Activated naive CD4-positive, alpha-beta T cell treated with anti-CD3 and anti-CD28 coated beads, Interleukin-2, amount 10 ng/mL, durations not matched to agents 7 days and 5 days (primary cell): ENCODE data around the gene N4BP2L2.

Experiments used
- CTCF ChIA-PET: fragments of 350-600 bp; sonication (Branson Sonifier 250); formaldehyde crosslinking; loops from one replicate; lab custom pipeline; 2021; ENCODE audit warnings: antibody characterized with exemption; lab: Charles Lee
- DNase-seq: peaks from one replicate; pipeline ENCODE4 v3.0.0-alpha.2; 2020
- H3K27ac Mint-ChIP-seq: one replicate; pipeline ENCODE4 v1.8.0; 2021; ENCODE audit warnings: mild to moderate bottlenecking, moderate library complexity, mixed read lengths
- H3K27me3 Mint-ChIP-seq: one replicate; pipeline ENCODE4 v1.8.0; 2021; ENCODE audit warnings: mild to moderate bottlenecking, mixed read lengths
- H3K36me3 Mint-ChIP-seq: one replicate; pipeline ENCODE4 v1.8.0; 2021; ENCODE audit warnings: mixed read lengths
- H3K4me1 Mint-ChIP-seq: one replicate; pipeline ENCODE4 v1.8.0; 2021; ENCODE audit warnings: mixed read lengths
- H3K4me3 Mint-ChIP-seq: one replicate; pipeline ENCODE4 v1.8.0; 2021; ENCODE audit warnings: mild to moderate bottlenecking, moderate library complexity, mixed read lengths
- H3K9me3 Mint-ChIP-seq: one replicate; pipeline ENCODE4 v1.8.0; 2021; ENCODE audit warnings: mixed read lengths

The N4BP2L2 gene

DNA sequence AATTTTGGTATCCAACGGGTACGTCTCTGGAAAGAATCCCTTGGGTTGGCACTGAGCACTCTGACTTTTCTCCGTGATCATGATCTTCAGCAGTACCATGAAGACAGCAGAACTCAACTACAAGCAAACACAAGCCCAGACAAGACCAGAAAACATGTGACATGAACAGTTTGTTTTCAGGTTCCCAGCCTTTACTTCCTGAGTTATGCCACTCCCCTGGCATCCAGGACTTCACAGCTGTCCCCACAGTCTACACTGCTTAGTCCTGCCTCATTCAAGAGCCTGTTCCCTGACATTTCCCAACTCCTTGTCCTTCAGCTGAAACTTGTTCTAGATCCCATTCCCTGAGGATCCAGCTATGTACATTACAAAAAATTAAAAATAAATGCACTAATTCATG, 105.7 kb downstream of the N4BP2L2 start:
- no peak overlapping the region for H3K4me3 Mint-ChIP-seq
- no peak for DNase-seq
- peaks cover 31% of the 10 kb centered on the region for H3K4me1 Mint-ChIP-seq
- no peak overlapping the region for H3K27ac Mint-ChIP-seq
- no peaks in the 10 kb centered on the region for H3K9me3 Mint-ChIP-seq
- peaks cover 1% of the 10 kb centered on the region for H3K36me3 Mint-ChIP-seq
- H3K27me3 Mint-ChIP-seq = no peaks in the 10 kb centered on the region
- CTCF ChIA-PET = interaction anchor here (1.2 kb wide), 1 partner anchor 13 kb away, joined by 3 read pairs; no protein-coding TSS in a partner anchor

DNA sequence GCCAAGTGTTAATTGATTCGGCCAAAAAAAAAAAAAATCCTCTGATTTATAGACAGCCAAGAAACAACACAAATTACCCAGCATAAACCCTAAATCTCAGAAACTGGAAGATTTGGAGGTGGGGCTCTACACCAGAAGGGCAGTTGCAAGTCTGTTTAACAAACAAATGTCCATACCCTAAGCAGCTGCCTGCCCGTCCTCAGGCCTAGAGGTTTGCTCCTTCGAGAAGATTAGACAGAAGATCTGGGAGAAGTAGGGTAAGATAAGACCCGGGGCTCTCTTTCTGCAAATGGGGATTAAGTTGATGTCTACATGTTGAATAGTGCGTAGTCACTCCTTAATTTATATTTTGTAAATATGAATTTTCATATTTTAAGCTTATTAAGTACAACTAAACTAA, 107.2 kb downstream of the N4BP2L2 start:
- Mint-ChIP-seq H3K27me3 (no peaks in the 10 kb centered on the region), H3K27ac (no peak overlapping the region)
- CTCF ChIA-PET = interaction anchor here (0.7 kb wide), 1 partner anchor 17 kb away, joined by 3 read pairs; no protein-coding TSS in a partner anchor

DNA sequence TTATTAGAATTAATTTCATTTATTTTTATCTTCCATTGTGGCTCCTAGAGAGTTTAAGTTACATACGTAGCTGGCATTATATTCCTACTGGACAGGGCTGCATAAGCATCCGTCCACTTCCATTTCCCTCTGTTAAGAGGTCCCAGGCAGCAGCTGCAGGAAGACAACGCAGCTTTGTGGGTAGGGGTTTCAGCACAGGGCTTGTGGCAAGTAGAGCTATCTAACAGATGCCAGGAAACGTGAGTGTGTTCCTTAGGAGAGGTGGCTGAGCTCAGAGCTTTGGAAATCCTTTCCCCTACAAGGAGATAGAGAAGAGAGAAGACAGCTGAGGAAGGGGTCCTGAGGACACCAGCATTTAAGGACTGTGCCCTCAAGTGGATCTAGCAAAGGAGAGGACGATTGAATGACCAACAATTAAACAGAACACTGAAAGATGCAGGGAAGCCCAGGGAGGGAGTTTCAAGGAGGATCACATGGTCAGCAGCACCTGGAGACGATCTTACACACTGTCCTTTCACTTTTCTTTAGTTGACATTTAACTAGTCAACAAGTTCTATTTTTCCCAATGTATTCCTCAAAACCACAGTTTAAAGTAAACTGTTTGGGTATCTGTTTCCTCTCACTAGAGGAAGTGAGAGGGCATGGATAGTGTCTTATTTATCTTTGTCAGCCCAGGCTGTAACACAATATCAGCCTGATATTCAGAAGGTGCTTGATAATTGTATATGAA, 108.4 kb downstream of the N4BP2L2 start:
- CTCF ChIA-PET = no interaction called here
- no peaks in the 10 kb centered on the region for H3K27me3 Mint-ChIP-seq
- no peaks in the 10 kb centered on the region for H3K9me3 Mint-ChIP-seq
- H3K36me3 Mint-ChIP-seq = peaks cover 14% of the 10 kb centered on the region
- no peak overlapping the region for H3K4me3 Mint-ChIP-seq
- H3K4me1 Mint-ChIP-seq = peaks cover 38% of the 10 kb centered on the region
- H3K27ac Mint-ChIP-seq = no peak overlapping the region
- DNase-seq = no peak

More for the DNA sequence above, 107.2 kb downstream of the N4BP2L2 start:
- peaks cover 31% of the 10 kb centered on the region for H3K4me1 Mint-ChIP-seq
- no peak for DNase-seq
- peaks cover 7% of the 10 kb centered on the region for H3K36me3 Mint-ChIP-seq
- no peaks in the 10 kb centered on the region for H3K9me3 Mint-ChIP-seq
- H3K4me3 Mint-ChIP-seq = no peak overlapping the region

GRCh38 chr13:32429433-32429909, 109.1 kb downstream of the N4BP2L2 start:
- H3K27ac Mint-ChIP-seq = no peak overlapping the region

DNA sequence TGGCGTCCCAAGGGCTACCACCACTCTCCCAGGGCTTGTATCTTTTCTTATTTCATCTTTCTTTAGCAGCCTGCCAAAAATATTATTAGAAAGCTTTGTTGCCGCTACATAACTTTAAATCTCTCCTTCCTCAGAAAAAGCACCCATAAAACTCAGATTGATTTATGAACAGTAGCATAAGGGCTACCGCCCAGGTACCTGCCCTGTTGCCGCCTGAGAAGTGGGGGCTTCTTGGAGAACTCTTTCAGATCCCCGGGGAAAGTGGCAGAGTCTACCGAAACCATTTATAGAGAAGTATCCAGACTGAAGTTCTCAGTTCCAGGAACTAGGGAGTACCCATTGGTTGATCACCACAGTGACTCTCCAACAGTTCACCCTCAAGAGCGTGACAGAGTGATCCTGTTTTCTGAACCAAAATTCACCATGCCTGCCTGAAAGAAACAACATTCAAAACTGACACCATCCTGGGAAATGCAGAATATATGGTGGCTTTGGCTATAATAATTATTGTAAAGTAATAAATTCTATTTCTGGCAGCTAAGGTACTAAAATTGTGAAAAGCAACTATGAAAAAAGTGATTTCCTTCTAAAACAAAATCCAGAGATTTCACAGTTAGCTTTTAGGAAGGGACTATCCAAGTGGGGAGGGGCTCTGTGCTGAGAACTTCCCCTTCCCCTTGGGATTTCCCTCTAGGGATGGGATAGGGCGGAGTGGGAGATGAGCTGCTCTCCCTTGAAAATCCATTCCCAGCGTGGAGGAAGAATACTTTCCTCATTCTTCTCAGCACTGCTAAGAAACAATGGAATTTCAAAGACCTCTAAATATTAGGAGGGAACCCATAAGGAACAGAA, 109.8 kb downstream of the N4BP2L2 start:
- Mint-ChIP-seq H3K4me1 (peaks cover 47% of the 10 kb centered on the region), H3K27me3 (no peaks in the 10 kb centered on the region), H3K36me3 (peaks cover 23% of the 10 kb centered on the region), H3K9me3 (no peaks in the 10 kb centered on the region), H3K27ac (peak overlapping the region; percentile 98), H3K4me3 (peak overlapping the region; percentile 92)
- no peak for DNase-seq
- CTCF ChIA-PET = interaction anchor here (0.8 to 1.2 kb wide), 7 partner anchors 13 to 589 kb away, joined by 3 to 4 read pairs (median 3); partner anchors contain the start of genes BRCA2 and ZAR1L

More at GRCh38 chr13:32429433-32429909, 109.1 kb downstream of the N4BP2L2 start:
- H3K27me3 Mint-ChIP-seq = no peaks in the 10 kb centered on the region
- peaks cover 40% of the 10 kb centered on the region for H3K4me1 Mint-ChIP-seq
- no peak for DNase-seq
- H3K36me3 Mint-ChIP-seq = peaks cover 17% of the 10 kb centered on the region
- no peak overlapping the region for H3K4me3 Mint-ChIP-seq
- no peaks in the 10 kb centered on the region for H3K9me3 Mint-ChIP-seq
- CTCF ChIA-PET = interaction anchor here (0.9 to 1.1 kb wide), 3 partner anchors 13 to 221 kb away, joined by 3 read pairs; no protein-coding TSS in a partner anchor

GRCh38 chr13:32427852-32428580, 110.6 kb downstream of the N4BP2L2 start, which contains the start of gene N4BP2L1:
Gene N4BP2L1, minus strand, starts transcription at chr13:32428130. Its CDS starts 48 bp downstream, at chr13:32428082.
- peak within 1 kb of the TSS; percentile 95 for H3K4me3 Mint-ChIP-seq
- H3K4me1 Mint-ChIP-seq = peaks cover 50% of the 10 kb centered on the region
- peak; percentile 91 for DNase-seq
- H3K27me3 Mint-ChIP-seq = no peaks in the 10 kb centered on the region
- H3K9me3 Mint-ChIP-seq = no peaks in the 10 kb centered on the region
- H3K36me3 Mint-ChIP-seq = peaks cover 30% of the 10 kb centered on the region
- H3K27ac Mint-ChIP-seq = peak within 1 kb of the TSS; percentile 99
- CTCF ChIA-PET = interaction anchor here (0.8 to 1.2 kb wide), 5 partner anchors 21 to 590 kb away, joined by 3 to 4 read pairs (median 3); partner anchors contain the start of genes BRCA2 and ZAR1L

DNA sequence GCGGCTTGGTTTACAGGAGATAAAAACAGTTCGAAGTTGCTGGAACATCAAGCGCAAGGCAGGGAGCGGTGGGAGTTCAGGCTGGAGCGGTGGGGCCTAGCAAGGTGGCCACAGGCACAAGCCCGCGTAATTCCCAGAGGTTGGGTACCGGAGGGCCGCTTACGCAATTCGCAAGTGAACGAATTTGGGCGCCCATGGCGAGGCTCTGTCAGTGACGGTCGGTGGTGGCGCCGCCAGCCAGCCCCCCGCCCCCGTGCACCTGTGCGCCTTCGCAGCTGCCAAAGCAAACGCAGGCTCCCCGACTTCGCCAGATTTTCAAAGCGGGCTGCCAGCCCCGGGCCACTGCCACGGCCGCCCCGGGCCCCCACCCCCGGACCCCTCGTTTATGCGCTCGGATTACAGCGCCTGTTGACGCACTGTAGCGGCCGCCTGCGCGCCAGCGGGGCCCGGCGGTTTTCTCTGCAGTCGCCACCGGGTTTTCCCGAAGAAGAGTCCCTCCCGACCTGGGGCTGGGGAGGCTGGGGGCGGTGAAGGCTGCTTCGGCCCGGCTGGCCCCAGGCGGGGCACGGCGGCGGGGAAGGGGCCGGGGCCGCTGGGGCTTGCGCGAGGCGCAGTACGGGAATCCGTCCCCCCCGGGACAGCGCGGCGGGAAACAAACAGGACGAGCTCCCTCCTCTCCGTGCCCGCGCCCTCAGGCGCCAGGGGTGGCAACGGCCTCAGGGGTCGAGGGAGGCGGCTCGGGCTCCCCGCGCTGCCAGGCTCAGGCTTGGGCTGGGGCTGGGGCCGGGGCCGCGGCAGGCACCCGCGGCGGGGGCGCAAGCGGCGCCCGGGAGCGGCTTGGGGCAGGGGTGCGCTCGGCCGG, 111.4 kb downstream of the N4BP2L2 start:
- peaks cover 2% of the 10 kb centered on the region for H3K9me3 Mint-ChIP-seq
- peaks cover 42% of the 10 kb centered on the region for H3K4me1 Mint-ChIP-seq
- CTCF ChIA-PET = interaction anchor here (1.0 to 1.8 kb wide), 5 partner anchors 18 to 591 kb away, joined by 3 to 4 read pairs (median 3); partner anchors contain the start of genes BRCA2 and ZAR1L
- DNase-seq = peak; percentile 75
- no peaks in the 10 kb centered on the region for H3K27me3 Mint-ChIP-seq
- peaks cover 38% of the 10 kb centered on the region for H3K36me3 Mint-ChIP-seq
- peak overlapping the region; percentile 99 for H3K27ac Mint-ChIP-seq
- peak overlapping the region; percentile 95 for H3K4me3 Mint-ChIP-seq

DNA sequence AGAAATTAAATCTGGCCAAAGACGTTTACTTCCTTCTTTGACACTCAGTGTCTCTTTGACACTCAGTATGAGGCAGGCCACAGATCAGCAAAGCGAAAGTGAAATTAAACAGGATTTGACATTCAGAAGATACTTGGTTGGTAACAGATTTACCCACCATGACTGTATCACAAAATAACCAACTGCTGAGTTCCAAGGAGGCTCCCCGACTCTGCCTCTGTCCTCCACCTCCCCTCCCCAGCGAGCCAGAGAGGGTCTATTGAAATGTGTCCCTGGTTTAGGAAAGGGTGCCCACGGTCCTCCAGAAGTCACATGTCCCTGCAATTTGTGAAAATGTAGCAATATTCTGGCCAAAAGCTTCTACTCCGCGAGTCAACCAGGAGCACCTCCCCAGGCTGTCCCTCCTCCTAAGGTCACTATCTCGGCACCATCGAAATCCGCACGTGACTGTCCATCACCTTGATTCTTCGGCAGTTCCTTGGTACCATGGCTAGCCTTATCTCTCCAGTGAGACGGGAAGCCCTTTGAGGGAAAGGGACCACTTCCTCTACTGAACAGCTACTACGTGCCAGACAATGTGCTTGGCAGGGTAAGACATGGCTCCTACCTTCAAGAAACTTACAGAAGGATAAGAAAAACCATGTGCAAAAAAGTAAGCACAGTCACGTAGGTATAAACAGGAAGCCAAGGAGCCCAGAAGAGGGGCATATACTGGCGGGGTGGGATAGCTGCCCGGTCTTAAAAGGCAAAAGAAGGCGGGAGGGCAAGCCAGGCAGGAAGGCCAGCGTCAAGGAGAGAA, 112.2 kb downstream of the N4BP2L2 start:
- H3K36me3 Mint-ChIP-seq = peaks cover 45% of the 10 kb centered on the region
- no peaks in the 10 kb centered on the region for H3K27me3 Mint-ChIP-seq
- CTCF ChIA-PET = interaction anchor here (1.2 to 1.8 kb wide), 3 partner anchors 18 to 161 kb away, joined by 3 to 4 read pairs (median 4); no protein-coding TSS in a partner anchor
- H3K4me3 Mint-ChIP-seq = peak overlapping the region; percentile 95
- peak; percentile 61 for DNase-seq
- peak overlapping the region; percentile 99 for H3K27ac Mint-ChIP-seq
- peaks cover 42% of the 10 kb centered on the region for H3K4me1 Mint-ChIP-seq
- peaks cover 2% of the 10 kb centered on the region for H3K9me3 Mint-ChIP-seq

DNA sequence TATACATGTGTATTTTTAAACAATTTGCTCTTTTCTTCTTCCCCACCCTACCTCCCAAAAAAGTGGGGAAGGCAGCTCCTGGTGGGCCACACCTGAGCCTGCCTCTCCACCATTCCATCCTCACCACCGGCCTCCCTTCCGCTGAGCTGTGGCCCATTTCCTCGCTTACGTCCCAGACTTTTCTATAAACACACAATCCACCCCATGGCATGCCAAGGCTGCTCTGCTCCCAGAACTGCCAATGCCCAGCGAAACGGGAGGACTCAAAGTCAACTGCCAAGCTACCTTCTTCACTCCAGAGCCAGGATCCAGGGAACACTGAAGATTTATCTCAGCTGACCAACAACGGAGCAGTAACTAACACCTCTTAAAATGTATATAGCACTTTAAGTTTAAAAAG, 113.4 kb downstream of the N4BP2L2 start:
- Mint-ChIP-seq H3K4me1 (peaks cover 36% of the 10 kb centered on the region), H3K36me3 (peaks cover 54% of the 10 kb centered on the region), H3K9me3 (peaks cover 3% of the 10 kb centered on the region), H3K4me3 (peak overlapping the region; percentile 95), H3K27me3 (no peaks in the 10 kb centered on the region), H3K27ac (peak overlapping the region; percentile 99)
- no peak for DNase-seq
- CTCF ChIA-PET = interaction anchor here (1.2 to 1.8 kb wide), 3 partner anchors 16 to 162 kb away, joined by 3 to 4 read pairs (median 4); no protein-coding TSS in a partner anchor

DNA sequence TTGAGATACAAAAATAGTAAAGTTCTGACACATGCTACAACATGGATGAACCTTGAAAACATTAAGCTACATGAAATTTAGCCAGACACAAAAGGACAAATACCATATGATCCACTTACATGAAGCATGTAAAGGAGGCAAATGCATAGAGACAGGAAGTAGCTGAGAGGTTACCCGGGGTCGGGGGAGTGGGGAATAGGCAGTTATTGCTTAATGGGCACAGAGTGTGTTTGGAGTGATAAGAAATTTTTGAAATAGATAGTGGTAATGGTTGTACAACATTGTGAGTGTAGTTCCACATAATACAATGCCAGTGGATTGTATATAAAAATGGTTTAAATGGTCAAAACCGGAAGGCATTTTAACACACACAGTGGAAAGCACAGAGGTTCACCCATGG, 115.0 kb downstream of the N4BP2L2 start:
- CTCF ChIA-PET = interaction anchor here (1.5 kb wide), 1 partner anchor 15 kb away, joined by 6 read pairs; no protein-coding TSS in a partner anchor
- no peak overlapping the region for H3K4me3 Mint-ChIP-seq
- no peak overlapping the region for H3K27ac Mint-ChIP-seq
- H3K36me3 Mint-ChIP-seq = peaks cover 67% of the 10 kb centered on the region
- no peak for DNase-seq
- H3K4me1 Mint-ChIP-seq = peaks cover 27% of the 10 kb centered on the region
- H3K9me3 Mint-ChIP-seq = peaks cover 13% of the 10 kb centered on the region
- no peaks in the 10 kb centered on the region for H3K27me3 Mint-ChIP-seq

DNA sequence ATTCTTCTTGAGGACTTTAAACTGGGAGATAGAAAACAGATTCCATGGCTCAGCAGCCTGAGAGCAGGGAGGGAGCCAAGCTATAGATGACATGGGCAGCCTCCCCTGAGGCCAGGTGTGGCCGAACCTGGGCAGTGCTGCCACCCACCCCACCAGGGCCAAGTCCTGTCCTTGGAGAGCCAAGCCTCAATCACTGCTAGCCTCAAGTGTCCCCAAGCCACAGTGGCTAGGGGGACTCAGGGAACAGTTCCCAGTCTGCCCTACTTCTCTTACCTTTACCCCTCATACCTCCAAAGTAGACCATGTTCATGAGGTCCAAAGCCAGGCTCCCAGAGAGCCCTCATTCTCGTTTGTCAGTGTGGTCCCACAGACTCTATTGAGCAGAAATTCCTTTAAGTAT, 118.7 kb downstream of the N4BP2L2 start:
- H3K4me3 Mint-ChIP-seq = no peak overlapping the region
- H3K9me3 Mint-ChIP-seq = peaks cover 17% of the 10 kb centered on the region
- H3K27ac Mint-ChIP-seq = no peak overlapping the region
- peaks cover 11% of the 10 kb centered on the region for H3K4me1 Mint-ChIP-seq
- DNase-seq = no peak
- H3K36me3 Mint-ChIP-seq = peaks cover 73% of the 10 kb centered on the region
- CTCF ChIA-PET = no interaction called here
- no peaks in the 10 kb centered on the region for H3K27me3 Mint-ChIP-seq

GRCh38 chr13:32417995-32418394, 120.6 kb downstream of the N4BP2L2 start:
- H3K36me3 Mint-ChIP-seq = peaks cover 59% of the 10 kb centered on the region
- peaks cover 17% of the 10 kb centered on the region for H3K9me3 Mint-ChIP-seq
- H3K4me1 Mint-ChIP-seq = no peaks in the 10 kb centered on the region
- no peak for DNase-seq
- CTCF ChIA-PET = no interaction called here
- no peak overlapping the region for H3K4me3 Mint-ChIP-seq
- no peaks in the 10 kb centered on the region for H3K27me3 Mint-ChIP-seq
- peak overlapping the region; percentile 42 for H3K27ac Mint-ChIP-seq
